Measurements from ENCODE around the gene MYEF2.

DNA sequence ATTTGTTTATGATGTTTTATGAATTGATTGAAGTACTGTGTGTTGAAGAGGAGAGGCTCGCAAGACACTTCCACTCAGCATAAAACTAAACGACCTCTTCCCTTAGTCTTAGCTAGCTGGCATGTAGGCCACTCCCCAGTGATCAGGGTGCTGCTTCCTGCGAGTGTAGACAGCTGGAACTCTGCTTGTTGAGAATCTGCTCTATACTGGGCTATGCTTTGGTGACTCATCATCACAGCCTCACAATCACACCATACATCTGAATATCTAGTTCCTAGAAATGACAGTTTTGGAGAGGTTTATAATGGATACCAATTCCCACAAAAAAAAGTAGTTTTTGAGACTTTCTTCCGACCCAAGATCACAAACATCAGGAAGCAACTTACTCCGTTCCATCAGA is 58.8 kb downstream of the MYEF2 start:
- TF ChIP-seq TAF1 (IDR thresholded peaks at IDR 0.05; ENCODE audit: borderline replicate concordance, insufficient read depth, low read length) (no peak), REST (IDR thresholded peaks at IDR 0.05; ENCODE audit: insufficient read depth in 1 of 2, low read depth in 2 of 2, low read length in 2 of 2) (no peak), POLR2AphosphoS5 (IDR thresholded peaks at IDR 0.05; ENCODE audit: low read depth, low read length) (no peak), SIN3A (IDR thresholded peaks at IDR 0.05; ENCODE audit: borderline replicate concordance, insufficient read depth, low read length) (no peak), FOXP2 (optimal IDR thresholded peaks at IDR 0.05; ENCODE audit: borderline replicate concordance, extremely low read depth, extremely low read length, insufficient read depth) (no peak)

Data from PFSK-1 (cell line).